Measurements from ENCODE around the gene SHC1.
"Not testable (repeated sequence)": the region's sequence is repeated elsewhere in the genome, so short reads cannot be mapped to it uniquely, and the experiment has no call there.

Gene SHC1

DNA sequence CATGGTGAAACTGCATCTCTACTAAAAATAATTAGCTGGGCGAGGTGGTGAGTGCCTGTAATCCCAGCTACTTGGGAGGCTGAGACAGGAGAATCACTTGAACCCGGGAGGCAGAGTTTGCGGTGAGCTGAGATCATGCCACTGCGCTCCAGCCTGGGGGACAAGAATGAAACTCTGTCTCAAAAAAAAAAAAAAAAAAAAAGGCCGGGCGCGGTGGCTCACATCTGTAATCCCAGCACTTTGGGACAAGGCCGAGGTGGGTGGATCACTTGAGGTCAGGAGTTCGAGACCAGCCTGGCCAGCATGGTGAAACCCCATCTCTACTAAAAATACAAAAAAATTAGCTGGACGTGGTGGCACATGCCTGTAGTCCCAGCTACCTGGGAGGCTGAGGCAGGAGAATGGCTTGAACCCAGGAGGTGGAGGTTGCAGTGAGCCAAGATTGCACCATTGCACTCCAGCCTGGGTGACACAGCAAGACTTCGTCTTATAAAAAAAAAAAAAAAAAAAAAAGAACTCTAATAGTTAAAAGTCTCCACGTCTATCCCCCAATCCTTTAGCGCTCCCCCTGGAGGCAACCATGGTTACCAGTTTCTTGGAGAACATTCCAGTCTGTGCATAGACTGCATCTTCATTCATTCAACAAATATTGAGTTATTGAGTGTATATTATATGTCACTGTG is 24.9 kb upstream of the SHC1 start:
- DNase-seq = not testable (repeated sequence)

DNA sequence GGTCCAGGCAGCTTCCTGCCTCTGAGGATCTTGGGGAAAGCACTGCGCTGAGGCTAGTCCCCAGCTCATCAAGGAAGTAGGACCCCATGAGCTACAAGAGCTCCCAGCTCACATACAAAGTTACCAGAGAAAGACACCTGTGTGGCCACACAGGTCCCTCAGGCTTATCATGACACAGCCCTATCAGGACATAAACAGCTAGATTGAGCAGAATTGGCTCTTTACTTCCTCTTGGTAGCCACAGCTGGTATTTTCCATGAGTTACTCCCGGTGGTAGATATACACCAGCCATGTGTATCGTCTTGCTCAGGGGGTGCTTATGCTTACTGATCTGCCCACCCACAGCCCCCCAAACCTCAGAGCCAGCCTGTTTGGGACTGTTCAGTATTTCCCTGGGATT is 24.0 kb upstream of the SHC1 start:
- no peak for DNase-seq

DNA sequence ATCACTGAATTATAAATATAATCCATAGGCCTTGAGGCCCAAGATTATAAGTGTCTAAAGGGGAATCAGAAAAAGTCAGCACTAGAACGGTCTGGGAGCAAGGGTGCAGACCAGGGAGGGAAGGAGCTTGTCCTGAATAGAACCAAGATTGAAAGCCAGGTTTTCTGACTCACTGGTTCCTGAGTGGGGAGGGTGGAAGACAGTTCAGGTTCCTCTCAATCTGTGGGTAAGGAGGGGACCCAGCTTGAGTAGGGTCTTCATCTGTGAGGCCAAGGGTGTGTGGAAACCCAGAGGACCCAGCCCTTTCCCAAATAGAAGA is 23.7 kb upstream of the SHC1 start:
- no peak for DNase-seq

GRCh38 chr1:154993572-154994268 is 23.2 kb upstream of the SHC1 start, which contains the start of gene LENEP:
Gene LENEP, plus strand, starts transcription at chr1:154993586. Its CDS starts 22 bp downstream, at chr1:154993608.
- no peak for DNase-seq

DNA sequence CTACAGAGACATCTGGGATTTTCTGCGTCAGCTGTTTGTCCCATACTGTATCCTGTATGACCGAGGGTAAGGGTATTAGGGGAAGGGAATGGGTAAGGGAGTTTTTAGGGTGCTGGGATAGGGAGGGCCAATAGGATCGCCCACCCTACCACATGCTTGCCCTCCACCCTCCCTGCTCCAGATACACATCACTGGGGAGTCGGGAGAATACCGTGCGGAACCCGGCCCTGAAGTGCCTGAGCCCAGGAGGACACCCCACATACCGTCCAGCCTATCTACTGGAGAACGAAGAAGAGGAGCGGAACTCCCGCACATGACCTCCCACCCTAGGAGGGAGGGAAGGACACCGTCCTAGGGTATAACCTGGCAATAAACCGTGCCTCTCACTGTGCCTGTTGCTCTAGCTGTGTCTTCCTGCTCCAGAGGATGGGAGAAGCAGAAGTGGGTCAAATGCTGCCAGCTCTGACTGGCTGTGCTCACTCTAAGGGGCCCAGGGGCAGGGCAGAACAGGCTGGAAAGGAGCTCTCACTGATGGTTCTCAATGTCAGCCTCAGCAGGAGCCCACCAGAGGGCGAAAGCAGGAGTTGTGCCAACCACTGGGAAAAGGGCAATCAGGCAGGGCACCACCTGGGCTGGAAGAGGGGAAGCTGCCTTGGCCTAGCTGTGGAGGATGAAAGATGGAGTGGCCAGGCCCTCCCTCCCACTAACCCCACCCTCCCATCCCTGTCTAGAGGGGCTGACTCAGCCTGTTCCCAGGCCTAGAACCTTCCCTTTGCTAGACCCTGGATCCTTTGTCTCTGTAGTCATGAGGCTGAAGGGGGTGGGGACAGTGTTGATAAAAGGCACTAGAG is 22.4 kb upstream of the SHC1 start:
- no peak for DNase-seq

- DNase-seq = no peak
These were observed 19.7 kb upstream of the SHC1 start for GRCh38 chr1:154990276-154990675.

GRCh38 chr1:154989195-154989860 is 18.8 kb upstream of the SHC1 start:
- no peak for DNase-seq

GRCh38 chr1:154988058-154988954 is 17.8 kb upstream of the SHC1 start:
- DNase-seq = no peak

- DNase-seq = no peak
These were observed 16.8 kb upstream of the SHC1 start for GRCh38 chr1:154987326-154987725.

GRCh38 chr1:154986736-154987135 is 16.2 kb upstream of the SHC1 start:
- not testable (repeated sequence) for DNase-seq

DNA sequence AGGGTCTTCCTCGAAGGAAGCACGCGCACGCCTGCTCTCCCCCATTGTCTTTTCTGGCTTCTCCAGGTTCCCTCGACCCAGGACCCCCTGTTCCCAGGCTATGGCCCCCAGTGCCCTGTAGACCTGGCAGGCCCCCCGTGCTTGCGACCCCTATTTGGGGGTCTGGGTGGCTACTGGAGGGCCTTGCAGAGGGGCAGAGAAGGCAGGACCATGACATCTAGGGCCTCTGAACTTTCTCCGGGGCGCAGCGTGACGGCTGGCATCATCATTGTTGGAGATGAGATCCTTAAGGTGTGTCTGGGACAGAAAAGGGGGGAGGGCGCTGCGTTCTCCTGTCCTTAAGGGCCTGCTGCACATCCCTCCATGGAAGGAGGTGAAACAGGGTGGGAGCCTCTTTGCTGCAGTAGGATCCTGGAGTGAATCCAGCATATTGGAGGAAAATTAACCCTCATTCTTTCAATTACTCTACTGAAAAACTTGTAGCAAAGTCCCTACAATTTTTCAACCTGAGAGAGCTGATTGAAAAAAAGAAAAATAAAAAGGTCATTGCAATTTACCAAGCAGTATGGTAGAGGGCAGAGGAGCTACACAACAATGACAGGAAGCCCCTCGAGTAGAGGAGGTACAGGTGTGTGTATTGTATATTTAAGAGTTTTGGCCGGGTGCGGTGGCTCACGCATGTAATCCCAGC is 13.4 kb upstream of the SHC1 start:
- no peak for DNase-seq

- peak; percentile 94 for DNase-seq
These were observed 12.5 kb upstream of the SHC1 start, which contains the start of gene FLAD1 for GRCh38 chr1:154982897-154983648. Gene FLAD1, plus strand, starts transcription at chr1:154983344. Its CDS starts 351 bp downstream, at chr1:154983695.

DNA sequence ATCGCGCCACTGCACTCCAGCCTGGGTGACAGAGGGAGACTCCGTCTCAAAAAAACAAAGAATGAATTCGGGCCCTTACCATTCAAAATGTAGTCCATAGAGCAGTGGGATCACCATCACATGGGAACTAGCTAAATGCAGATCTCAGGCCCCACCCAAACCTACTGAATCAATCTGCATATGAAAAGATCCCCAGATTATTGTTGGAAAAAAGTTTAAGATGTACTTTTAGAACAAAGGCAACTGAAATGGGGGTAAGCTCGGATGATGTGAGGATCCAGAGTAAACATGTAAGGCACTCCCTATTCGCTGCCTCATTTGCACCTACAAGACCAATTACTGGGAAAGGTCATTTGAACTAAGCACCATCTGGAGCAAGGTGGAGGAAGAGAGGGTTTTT is 11.8 kb upstream of the SHC1 start:
- no peak for DNase-seq

DNA sequence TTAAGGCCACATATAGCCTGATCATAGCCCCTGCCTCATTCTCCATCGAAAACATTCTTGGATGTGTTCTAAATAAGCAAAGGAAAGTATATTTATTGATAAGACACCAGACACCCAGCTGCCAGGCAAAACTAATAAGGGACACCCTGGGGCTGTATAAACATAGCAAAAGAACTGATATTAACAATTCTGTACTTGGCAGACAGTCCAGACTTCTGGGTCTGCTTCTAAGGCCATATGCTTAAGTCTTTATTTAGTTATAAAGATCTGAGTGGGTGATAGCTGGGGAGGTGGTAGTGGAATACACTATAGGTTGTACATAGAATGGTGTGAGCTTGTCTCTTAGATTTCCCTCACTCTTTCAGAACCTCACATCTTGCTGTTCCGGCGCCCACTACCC is 7.8 kb upstream of the SHC1 start:
- DNase-seq = no peak

DNA sequence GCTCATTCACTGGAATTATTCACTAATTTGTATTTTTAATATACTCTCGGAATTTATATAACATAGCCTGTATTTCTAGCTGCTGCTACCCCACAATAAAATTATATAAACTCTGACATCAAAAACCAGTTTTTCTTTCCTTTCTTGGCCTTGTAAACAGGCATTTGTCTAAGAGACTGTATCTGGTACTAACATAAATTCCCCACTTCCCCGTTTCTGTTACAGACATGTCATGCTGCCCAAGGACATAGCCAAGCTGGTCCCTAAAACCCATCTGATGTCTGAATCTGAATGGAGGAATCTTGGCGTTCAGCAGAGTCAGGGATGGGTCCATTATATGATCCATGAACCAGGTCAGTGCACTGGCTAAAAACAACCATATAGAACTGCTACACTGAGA is 7.2 kb upstream of the SHC1 start:
- DNase-seq = not testable (repeated sequence)

DNA sequence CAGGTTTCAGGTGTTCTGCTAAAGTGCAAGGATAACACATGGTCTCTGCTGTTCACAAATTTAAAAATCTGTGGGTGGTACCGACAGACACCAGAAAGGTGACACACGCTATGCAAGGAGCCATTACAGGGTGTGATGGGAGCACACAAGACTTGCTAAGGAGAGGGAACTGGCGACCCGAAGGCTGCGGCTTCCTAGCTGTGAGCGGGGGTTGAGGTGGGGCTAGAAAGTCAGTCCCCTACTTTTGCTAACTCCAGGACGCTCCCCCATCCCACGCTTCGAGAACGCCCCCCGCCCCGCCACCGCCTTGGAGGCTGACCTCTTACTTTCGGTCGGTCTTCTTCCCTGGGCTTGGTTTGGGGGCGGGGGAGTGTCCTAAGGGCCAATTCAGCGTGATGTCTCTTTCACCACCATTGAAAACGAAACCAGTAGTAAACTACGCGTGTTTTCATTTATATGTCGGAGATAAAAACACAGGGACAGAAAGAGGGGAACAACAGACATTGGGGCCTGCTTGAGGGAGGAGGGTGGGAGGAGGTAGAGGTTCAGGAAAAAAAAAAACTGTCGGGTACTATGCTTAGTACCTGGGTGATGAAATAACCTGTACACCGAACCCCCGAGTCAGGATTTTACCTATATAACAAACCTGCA is 5.0 kb upstream of the SHC1 start:
- peak; percentile 78 for DNase-seq

- DNase-seq = peak; percentile 98
These were observed 4.4 kb upstream of the SHC1 start for GRCh38 chr1:154974808-154975408.

DNA sequence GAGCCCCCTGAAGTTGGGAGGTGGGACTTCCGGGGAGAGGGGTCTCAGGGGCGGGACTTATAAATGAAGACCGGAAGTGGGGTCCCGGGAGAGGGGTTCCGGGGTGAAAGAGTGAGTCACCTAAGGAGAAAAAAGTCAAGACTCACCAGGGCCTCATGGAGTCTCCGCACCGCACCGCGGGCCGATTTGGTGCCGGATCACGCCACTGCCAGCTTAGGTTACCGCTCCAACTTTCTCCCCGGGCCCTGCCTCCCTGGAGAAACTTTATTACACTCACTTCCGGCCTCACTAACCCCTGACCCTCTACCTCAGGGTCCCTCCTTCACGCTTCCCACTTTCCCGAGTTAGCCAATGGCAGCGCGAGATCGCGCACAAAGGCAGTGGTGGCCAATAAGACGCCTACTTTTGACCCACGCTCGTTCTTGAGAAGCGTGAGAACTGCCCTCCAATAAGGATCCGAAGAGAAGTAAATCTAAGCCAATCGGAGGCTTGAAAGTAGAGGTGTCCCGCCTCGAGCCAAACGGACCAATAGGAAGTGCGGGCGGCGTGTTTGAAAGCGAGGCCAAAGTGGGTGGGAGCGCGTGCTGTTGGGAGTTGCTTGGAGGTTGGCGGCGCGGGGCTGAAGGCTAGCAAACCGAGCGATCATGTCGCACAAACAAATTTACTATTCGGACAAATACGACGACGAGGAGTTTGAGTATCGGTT is 3.7 kb upstream of the SHC1 start, which contains the start of gene CKS1B:
TSS of gene CKS1B (plus strand) at position 580 of the 706 bp plus-strand sequence. CDS start at position 645, 65 bp downstream.
- DNase-seq = peak; percentile 100
